BE2C (cell line): Measurements from ENCODE around the gene SRRM4.

Experiments used
- DNase-seq: peaks from one replicate; pipeline ENCODE4 v3.0.0-alpha.2; 2020
- H3K27me3 ChIP-seq: fragments of 250-450 bp; sonication (Bioruptor Pico); 2 replicates; pipeline ENCODE4 v1.5.1; 2020; ENCODE audit warnings: mild to moderate bottlenecking
- H3K36me3 ChIP-seq: fragments of 250-450 bp; sonication (Bioruptor Pico); 2 replicates; pipeline ENCODE4 v1.5.1; 2020; ENCODE audit warnings: mild to moderate bottlenecking
- H3K4me1 ChIP-seq: fragments of 250-450 bp; sonication (Bioruptor Pico); 2 replicates; pipeline ENCODE4 v1.5.1; 2020
- H3K4me3 ChIP-seq: 2 replicates; pipeline ENCODE4 v1.5.1; 2011; ENCODE audit warnings: low read depth, low read length
- H3K9me3 ChIP-seq: fragments of 250-450 bp; sonication (Bioruptor Pico); 2 replicates; pipeline ENCODE4 v1.5.1; 2020
- TF ChIP-seq, protein P1 (sequence below): IDR thresholded peaks from 2 replicates; pipeline ENCODE4 v1.5.1; 2012; ENCODE audit warnings: mild to moderate bottlenecking, low read depth, low read length

SRRM4 gene

GRCh38 chr12:119201789-119202543, 220.6 kb downstream of the SRRM4 start:
- no peaks in the 10 kb centered on the region for H3K36me3 ChIP-seq
- no peak overlapping the region for H3K4me3 ChIP-seq
- TF ChIP-seq, protein P1, sequence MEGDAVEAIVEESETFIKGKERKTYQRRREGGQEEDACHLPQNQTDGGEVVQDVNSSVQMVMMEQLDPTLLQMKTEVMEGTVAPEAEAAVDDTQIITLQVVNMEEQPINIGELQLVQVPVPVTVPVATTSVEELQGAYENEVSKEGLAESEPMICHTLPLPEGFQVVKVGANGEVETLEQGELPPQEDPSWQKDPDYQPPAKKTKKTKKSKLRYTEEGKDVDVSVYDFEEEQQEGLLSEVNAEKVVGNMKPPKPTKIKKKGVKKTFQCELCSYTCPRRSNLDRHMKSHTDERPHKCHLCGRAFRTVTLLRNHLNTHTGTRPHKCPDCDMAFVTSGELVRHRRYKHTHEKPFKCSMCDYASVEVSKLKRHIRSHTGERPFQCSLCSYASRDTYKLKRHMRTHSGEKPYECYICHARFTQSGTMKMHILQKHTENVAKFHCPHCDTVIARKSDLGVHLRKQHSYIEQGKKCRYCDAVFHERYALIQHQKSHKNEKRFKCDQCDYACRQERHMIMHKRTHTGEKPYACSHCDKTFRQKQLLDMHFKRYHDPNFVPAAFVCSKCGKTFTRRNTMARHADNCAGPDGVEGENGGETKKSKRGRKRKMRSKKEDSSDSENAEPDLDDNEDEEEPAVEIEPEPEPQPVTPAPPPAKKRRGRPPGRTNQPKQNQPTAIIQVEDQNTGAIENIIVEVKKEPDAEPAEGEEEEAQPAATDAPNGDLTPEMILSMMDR = no peak
- no peaks in the 10 kb centered on the region for H3K27me3 ChIP-seq
- H3K4me1 ChIP-seq = no peaks in the 10 kb centered on the region
- DNase-seq = no peak
- H3K9me3 ChIP-seq = no peaks in the 10 kb centered on the region

GRCh38 chr12:119202544-119202943, 221.2 kb downstream of the SRRM4 start:
- Histone ChIP-seq H3K36me3 (no peaks in the 10 kb centered on the region), H3K4me1 (no peaks in the 10 kb centered on the region), H3K27me3 (no peaks in the 10 kb centered on the region), H3K9me3 (no peaks in the 10 kb centered on the region), H3K4me3 (no peak overlapping the region)
- TF ChIP-seq, protein P1 = no peak
- DNase-seq = no peak

DNA sequence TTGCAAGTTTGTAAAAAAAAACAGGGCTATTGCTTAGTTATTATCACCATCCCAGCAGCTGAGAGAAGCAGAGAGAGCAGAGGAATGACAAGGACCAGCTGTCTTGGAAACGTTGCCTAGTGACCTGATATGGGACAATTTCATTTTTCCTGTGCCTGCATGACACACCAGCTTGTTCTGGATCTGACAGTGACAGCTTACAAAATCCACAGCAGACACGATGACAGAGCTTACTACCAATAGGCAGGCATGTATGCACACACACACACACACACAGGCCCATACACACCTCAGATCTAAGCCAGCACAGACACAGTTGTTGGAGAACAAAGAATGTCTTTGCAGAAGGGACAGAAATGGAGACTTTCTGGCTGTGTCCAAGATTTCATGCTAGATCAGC, 222.8 kb downstream of the SRRM4 start:
- Histone ChIP-seq H3K4me1 (no peaks in the 10 kb centered on the region), H3K36me3 (no peaks in the 10 kb centered on the region), H3K4me3 (no peak overlapping the region), H3K27me3 (no peaks in the 10 kb centered on the region), H3K9me3 (no peaks in the 10 kb centered on the region; the same call in 1 of the 2 replicates)
- DNase-seq = no peak
- TF ChIP-seq, protein P1 = no peak

DNA sequence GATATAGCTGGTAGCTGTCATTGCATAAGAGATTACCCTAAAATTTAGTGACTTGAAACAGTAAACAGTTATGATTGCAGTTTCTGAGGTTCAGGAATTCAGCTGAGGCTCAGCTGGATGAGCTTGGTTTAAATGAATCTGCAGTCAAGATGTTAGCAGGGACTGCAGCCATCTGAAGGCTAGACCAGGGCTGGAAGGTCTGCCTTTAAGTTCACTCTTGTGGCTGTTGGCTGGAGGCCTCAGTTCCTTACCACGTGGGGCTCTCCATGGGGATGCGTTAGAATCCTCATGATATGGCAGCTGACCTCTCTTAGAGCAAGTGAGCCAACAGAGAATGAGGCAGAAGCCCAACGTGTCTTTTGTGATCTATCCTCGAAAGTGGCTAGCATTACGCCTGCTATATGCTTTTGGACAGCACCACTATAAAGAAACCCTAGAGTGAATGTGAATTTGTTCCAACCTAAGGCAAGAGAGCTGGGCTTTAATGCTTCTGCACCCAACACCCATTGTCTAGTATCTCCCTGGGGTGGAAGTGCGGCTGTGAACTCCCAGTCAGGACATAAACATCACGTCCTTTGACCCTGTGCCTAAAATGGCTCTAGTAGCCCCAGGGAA, 223.4 kb downstream of the SRRM4 start:
- Histone ChIP-seq H3K4me3 (no peak overlapping the region), H3K4me1 (no peaks in the 10 kb centered on the region), H3K36me3 (no peaks in the 10 kb centered on the region), H3K9me3 (no peaks in the 10 kb centered on the region; the same call in 1 of the 2 replicates), H3K27me3 (no peaks in the 10 kb centered on the region)
- TF ChIP-seq, protein P1 = no peak
- no peak for DNase-seq

DNA sequence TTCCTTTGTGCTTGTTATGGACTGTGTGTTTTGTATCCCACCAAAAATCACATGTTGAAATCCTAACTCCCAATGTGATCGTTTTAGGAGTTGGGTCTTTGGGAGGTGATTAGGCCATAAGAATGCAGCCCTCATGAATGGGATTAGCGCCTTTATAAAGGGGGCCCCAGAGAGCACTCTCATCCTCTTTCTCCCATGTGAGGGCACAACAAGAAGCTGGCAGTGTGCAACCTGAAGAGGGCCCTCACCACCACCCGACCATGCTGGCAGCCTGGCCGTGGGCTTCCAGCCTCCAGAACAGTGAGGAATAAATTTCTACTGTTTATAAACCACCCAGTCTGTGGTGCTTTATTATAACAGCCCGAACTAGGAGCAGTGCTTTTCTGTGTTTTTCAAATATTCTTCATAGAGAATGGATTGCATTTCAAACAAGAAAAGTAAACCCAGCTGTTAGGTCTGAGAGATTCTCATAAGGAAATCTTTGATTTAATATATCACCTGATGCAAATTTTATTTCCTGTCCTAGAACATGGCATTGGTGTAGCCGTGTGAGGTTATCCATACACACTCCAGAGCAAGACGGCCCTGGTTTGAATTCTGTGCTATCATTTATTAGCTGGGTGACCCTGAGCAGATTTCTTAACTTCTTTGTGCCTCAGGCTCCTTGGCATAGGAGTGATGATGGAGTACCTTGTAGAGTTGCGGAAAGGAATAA, 225.2 kb downstream of the SRRM4 start:
- no peak for DNase-seq
- Histone ChIP-seq H3K27me3 (no peaks in the 10 kb centered on the region), H3K4me1 (no peaks in the 10 kb centered on the region), H3K36me3 (no peaks in the 10 kb centered on the region), H3K9me3 (no peaks in the 10 kb centered on the region; the same call in 1 of the 2 replicates), H3K4me3 (no peak overlapping the region)
- TF ChIP-seq, protein P1 = no peak; the same call in 1 of the 2 replicates
